ENCODE data around the gene NOP53. TPM values are rescaled to one million over a fixed set of nuclear protein-coding genes. Genes with fewer than 3 reads are reported as not detected.

NOP53 gene
- total and polyA plus RNA-seq, 2 of the 13 experiments (the other 11 are each of a cell fraction or from before 2014, with no cell fraction given) = 53.9 to 141 TPM

DNA sequence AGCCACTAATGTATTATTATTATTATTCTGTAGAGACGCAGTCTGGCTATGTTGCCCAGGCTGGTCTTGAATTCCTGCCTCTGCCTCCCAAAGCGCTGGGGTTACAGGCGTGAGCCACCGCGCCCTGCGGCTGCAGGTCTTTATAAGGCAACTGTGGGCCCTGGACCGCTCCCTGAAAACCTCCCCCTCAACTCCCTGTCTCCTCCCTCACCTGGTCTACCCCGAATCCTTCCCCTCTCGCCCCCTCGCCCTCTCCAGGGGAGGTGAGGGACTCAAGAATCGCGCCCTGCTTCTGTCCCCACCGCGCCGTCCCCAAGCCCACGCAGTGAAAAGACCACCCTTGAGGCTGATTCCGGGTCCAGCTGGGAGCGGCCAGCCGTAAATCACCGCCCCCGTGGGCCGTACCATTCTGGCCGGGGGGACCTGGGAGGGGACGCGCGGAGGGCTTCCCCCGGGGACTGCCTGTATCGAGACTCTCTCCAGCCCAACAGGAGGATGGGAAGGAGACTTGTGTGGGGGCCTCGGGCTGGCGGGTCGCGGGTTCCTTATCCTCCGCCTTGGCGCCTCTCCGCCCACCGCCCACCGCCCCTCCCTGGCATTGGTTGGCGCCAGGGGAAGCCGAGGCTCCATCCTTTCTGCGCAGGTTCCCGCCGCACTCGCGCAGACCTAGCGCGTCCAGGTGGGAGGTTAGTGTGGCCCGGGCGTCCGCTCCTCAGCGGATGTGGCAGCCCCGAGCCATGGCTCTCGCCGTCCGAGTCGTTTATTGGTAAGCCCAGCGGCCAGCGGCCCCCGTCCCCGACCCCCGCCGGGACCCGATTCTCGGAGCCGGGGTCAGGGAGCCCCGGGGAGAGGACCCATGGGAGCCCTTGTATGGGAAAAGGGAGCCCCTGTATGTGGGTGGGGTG is 33.0 kb downstream of the NOP53 start, which contains the start of gene SELENOW (continued):
- TF ChIP-seq ZNF441 (CRISPR knock-in tag; IDR thresholded peaks at IDR 0.05; ENCODE audit: borderline replicate concordance) (0 out of 2 replicates have a peak, but pooled peaks have one; percentile 36), GATA4 (IDR thresholded peaks at IDR 0.05; ENCODE audit: borderline replicate concordance, low read depth) (0 out of 2 replicates have a peak, but pooled peaks have one; percentile 21), MEIS1 (CRISPR knock-in tag; IDR thresholded peaks at IDR 0.05; ENCODE audit: borderline replicate concordance) (peak; percentile 56; the same call in 1 of the 2 replicates), ZNF891 (CRISPR knock-in tag; IDR thresholded peaks at IDR 0.05) (peak; percentile 18; the same call in 1 of the 2 replicates), NR2F6 (IDR thresholded peaks at IDR 0.05) (no peak), NR2F6 (CRISPR knock-in tag; IDR thresholded peaks at IDR 0.05) (no peak), YY1 (IDR thresholded peaks at IDR 0.05; ENCODE audit: insufficient read depth, insufficient replicate concordance, low read depth, low read length) (peak; percentile 23), ZNF678 (CRISPR knock-in tag; IDR thresholded peaks at IDR 0.05) (no peak), SP2 (CRISPR knock-in tag; IDR thresholded peaks at IDR 0.05) (peak; percentile 33; the same call in 1 of the 2 replicates), ZNF136 (CRISPR knock-in tag; IDR thresholded peaks at IDR 0.05; ENCODE audit: low read depth) (no peak), ZNF251 (CRISPR knock-in tag; IDR thresholded peaks at IDR 0.05) (no peak), NFYB (CRISPR knock-in tag; IDR thresholded peaks at IDR 0.05) (no peak), ZNF569 (CRISPR knock-in tag; IDR thresholded peaks at IDR 0.05; ENCODE audit: borderline replicate concordance) (no peak), CHD2 (IDR thresholded peaks at IDR 0.05; ENCODE audit: low read depth, low read length) (no peak)
- TF ChIP-seq, protein P1, sequence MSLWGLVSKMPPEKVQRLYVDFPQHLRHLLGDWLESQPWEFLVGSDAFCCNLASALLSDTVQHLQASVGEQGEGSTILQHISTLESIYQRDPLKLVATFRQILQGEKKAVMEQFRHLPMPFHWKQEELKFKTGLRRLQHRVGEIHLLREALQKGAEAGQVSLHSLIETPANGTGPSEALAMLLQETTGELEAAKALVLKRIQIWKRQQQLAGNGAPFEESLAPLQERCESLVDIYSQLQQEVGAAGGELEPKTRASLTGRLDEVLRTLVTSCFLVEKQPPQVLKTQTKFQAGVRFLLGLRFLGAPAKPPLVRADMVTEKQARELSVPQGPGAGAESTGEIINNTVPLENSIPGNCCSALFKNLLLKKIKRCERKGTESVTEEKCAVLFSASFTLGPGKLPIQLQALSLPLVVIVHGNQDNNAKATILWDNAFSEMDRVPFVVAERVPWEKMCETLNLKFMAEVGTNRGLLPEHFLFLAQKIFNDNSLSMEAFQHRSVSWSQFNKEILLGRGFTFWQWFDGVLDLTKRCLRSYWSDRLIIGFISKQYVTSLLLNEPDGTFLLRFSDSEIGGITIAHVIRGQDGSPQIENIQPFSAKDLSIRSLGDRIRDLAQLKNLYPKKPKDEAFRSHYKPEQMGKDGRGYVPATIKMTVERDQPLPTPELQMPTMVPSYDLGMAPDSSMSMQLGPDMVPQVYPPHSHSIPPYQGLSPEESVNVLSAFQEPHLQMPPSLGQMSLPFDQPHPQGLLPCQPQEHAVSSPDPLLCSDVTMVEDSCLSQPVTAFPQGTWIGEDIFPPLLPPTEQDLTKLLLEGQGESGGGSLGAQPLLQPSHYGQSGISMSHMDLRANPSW (CRISPR knock-in tag; IDR thresholded peaks at IDR 0.05; ENCODE audit: borderline replicate concordance) = peak; percentile 28; the same call in 1 of the 2 replicates
- TF ChIP-seq, protein P2, sequence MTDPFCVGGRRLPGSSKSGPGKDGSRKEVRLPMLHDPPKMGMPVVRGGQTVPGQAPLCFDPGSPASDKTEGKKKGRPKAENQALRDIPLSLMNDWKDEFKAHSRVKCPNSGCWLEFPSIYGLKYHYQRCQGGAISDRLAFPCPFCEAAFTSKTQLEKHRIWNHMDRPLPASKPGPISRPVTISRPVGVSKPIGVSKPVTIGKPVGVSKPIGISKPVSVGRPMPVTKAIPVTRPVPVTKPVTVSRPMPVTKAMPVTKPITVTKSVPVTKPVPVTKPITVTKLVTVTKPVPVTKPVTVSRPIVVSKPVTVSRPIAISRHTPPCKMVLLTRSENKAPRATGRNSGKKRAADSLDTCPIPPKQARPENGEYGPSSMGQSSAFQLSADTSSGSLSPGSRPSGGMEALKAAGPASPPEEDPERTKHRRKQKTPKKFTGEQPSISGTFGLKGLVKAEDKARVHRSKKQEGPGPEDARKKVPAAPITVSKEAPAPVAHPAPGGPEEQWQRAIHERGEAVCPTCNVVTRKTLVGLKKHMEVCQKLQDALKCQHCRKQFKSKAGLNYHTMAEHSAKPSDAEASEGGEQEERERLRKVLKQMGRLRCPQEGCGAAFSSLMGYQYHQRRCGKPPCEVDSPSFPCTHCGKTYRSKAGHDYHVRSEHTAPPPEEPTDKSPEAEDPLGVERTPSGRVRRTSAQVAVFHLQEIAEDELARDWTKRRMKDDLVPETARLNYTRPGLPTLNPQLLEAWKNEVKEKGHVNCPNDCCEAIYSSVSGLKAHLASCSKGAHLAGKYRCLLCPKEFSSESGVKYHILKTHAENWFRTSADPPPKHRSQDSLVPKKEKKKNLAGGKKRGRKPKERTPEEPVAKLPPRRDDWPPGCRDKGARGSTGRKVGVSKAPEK (CRISPR knock-in tag; IDR thresholded peaks at IDR 0.05; ENCODE audit: borderline replicate concordance) = 0 out of 2 replicates have a peak, but pooled peaks have one; percentile 11
- TF ChIP-seq, protein P3, sequence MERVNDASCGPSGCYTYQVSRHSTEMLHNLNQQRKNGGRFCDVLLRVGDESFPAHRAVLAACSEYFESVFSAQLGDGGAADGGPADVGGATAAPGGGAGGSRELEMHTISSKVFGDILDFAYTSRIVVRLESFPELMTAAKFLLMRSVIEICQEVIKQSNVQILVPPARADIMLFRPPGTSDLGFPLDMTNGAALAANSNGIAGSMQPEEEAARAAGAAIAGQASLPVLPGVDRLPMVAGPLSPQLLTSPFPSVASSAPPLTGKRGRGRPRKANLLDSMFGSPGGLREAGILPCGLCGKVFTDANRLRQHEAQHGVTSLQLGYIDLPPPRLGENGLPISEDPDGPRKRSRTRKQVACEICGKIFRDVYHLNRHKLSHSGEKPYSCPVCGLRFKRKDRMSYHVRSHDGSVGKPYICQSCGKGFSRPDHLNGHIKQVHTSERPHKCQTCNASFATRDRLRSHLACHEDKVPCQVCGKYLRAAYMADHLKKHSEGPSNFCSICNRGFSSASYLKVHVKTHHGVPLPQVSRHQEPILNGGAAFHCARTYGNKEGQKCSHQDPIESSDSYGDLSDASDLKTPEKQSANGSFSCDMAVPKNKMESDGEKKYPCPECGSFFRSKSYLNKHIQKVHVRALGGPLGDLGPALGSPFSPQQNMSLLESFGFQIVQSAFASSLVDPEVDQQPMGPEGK (CRISPR knock-in tag; IDR thresholded peaks at IDR 0.05) = peak; percentile 49
- TF ChIP-seq, protein P4, sequence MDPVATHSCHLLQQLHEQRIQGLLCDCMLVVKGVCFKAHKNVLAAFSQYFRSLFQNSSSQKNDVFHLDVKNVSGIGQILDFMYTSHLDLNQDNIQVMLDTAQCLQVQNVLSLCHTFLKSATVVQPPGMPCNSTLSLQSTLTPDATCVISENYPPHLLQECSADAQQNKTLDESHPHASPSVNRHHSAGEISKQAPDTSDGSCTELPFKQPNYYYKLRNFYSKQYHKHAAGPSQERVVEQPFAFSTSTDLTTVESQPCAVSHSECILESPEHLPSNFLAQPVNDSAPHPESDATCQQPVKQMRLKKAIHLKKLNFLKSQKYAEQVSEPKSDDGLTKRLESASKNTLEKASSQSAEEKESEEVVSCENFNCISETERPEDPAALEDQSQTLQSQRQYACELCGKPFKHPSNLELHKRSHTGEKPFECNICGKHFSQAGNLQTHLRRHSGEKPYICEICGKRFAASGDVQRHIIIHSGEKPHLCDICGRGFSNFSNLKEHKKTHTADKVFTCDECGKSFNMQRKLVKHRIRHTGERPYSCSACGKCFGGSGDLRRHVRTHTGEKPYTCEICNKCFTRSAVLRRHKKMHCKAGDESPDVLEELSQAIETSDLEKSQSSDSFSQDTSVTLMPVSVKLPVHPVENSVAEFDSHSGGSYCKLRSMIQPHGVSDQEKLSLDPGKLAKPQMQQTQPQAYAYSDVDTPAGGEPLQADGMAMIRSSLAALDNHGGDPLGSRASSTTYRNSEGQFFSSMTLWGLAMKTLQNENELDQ (CRISPR knock-in tag; IDR thresholded peaks at IDR 0.05; ENCODE audit: borderline replicate concordance) = no peak; the same call in 1 of the 2 replicates
